Femur (tissue), 1 donor: ENCODE results near the gene AKIP1.
"Not testable (repeated sequence)": the region's sequence is repeated elsewhere in the genome, so short reads cannot be mapped to it uniquely, and the experiment has no call there.

Experiments
- DNase-seq: peaks from one replicate; pipeline ENCODE4 v3.0.0-alpha.2; 2017

AKIP1 gene

GRCh38 chr11:8911029-8911823, at the start of gene AKIP1:
Gene AKIP1 (plus strand): TSS chr11:8911189. CDS start chr11:8911450, 261 bp downstream.
- DNase-seq, result peak; percentile 99

GRCh38 chr11:8863838-8864237, 47.2 kb upstream of the AKIP1 start:
- DNase-seq, result no peak

- no peak for DNase-seq
These were observed 45.7 kb upstream of the AKIP1 start for GRCh38 chr11:8865304-8865703.

GRCh38 chr11:8867035-8867434, 44.0 kb upstream of the AKIP1 start:
- DNase-seq, result no peak

- no peak for DNase-seq
These were observed 42.9 kb upstream of the AKIP1 start for GRCh38 chr11:8867931-8868631.

- peak; percentile 89 for DNase-seq
These were observed 40.4 kb upstream of the AKIP1 start for GRCh38 chr11:8870411-8871170.

- DNase-seq, result peak; percentile 92
These were observed 39.7 kb upstream of the AKIP1 start for GRCh38 chr11:8871171-8871775.

- DNase-seq, result peak; percentile 41
These were observed 39.0 kb upstream of the AKIP1 start for GRCh38 chr11:8871962-8872361.

- DNase-seq, result no peak
These were observed 37.1 kb upstream of the AKIP1 start for GRCh38 chr11:8873741-8874405.

GRCh38 chr11:8878771-8879170, 32.2 kb upstream of the AKIP1 start:
- no peak for DNase-seq

- DNase-seq, result not testable (repeated sequence)
These were observed 29.4 kb upstream of the AKIP1 start for GRCh38 chr11:8881585-8881984.

- no peak for DNase-seq
These were observed 24.7 kb upstream of the AKIP1 start for GRCh38 chr11:8886322-8886721.

- DNase-seq, result not testable (repeated sequence)
These were observed 19.8 kb upstream of the AKIP1 start for GRCh38 chr11:8891185-8891584.

GRCh38 chr11:8899119-8899753, 11.8 kb upstream of the AKIP1 start:
- no peak for DNase-seq

GRCh38 chr11:8905528-8906165, 5.3 kb upstream of the AKIP1 start:
- DNase-seq, result no peak

GRCh38 chr11:8907116-8907515, 3.9 kb upstream of the AKIP1 start:
- DNase-seq, result no peak

GRCh38 chr11:8908099-8908498, 2.9 kb upstream of the AKIP1 start:
- no peak for DNase-seq

GRCh38 chr11:8910649-8911026, 351 bp upstream of the AKIP1 start:
- DNase-seq, result no peak

GRCh38 chr11:8913961-8914660, 3.1 kb downstream of the AKIP1 start:
- DNase-seq, result peak; percentile 57

- no peak for DNase-seq
These were observed 3.7 kb downstream of the AKIP1 start for GRCh38 chr11:8914661-8915018.
